Measurements from ENCODE around the gene RBM48. TPM values are rescaled to one million over a fixed set of nuclear protein-coding genes. Genes with fewer than 3 reads are reported as not detected.
A peak's percentile ranks its signal among the peaks of the same experiment; 100 is the strongest.

Gene RBM48
- total and polyA plus RNA-seq, 9 of the 15 experiments (the other 6 are each of a cell fraction or from before 2014, with no cell fraction given) = 9.9 to 35.1 (median 16.3) TPM

GRCh38 chr7:92557249-92557648, 28.7 kb downstream of the RBM48 start:
- no peaks in the 10 kb centered on the region for H4K20me1 ChIP-seq (replicated peaks; ENCODE audit: control insufficient read depth, insufficient read depth, low read length)
- intact Hi-C loops (cut with micrococcal nuclease) (no loop called here), in situ Hi-C loops (cut with MboI) (no loop called here)
- peaks cover 19% of the 10 kb centered on the region; the same call in 2 of the 3 replicates for H3K36me3 ChIP-seq (ENCODE audit: control insufficient read depth, insufficient read depth, low read length)
- no TSS peak for BruUV-seq (replicated peaks)
- no peak overlapping the region for H3K27ac ChIP-seq (ENCODE audit: extremely low read depth, low read depth, low read length)
- ATAC-seq (peak; percentile 14; the same call in 2 of the 3 replicates), FAIRE-seq (no peak), DNase-seq (ENCODE audit: extremely low read depth in 1 of 4, low spot score in 3 of 4) (no peak)
- no peaks in the 10 kb centered on the region for H3K9me3 ChIP-seq (replicated peaks; ENCODE audit: control insufficient read depth, insufficient read depth, low read depth, low read length)
- no peaks in the 10 kb centered on the region for H3K4me1 ChIP-seq (replicated peaks in 1 of 2; ENCODE audit: control insufficient read depth in 2 of 2, insufficient read depth in 2 of 2, low read length in 2 of 2)
- H3K79me2 ChIP-seq (ENCODE audit: control insufficient read depth, insufficient read depth, low read length) = no peaks in the 10 kb centered on the region
- ChIA-PET POLR2A (interaction anchor here (0.7 to 2.3 kb wide), 5 partner anchors 9 to 258 kb away, joined by 3 to 7 read pairs (median 5); partner anchors contain the start of genes PEX1 and RBM48), CTCF (ENCODE audit: low intra/inter-chr PET ratio) (interaction anchor here (0.7 kb wide), 1 partner anchor 119 kb away, joined by 3 read pairs; no protein-coding TSS in a partner anchor)
- no peak overlapping the region for H3K4me2 ChIP-seq (ENCODE audit: insufficient read depth, low read length)
- H3K27me3 ChIP-seq (ENCODE audit: control insufficient read depth in 2 of 2, insufficient read depth in 2 of 2, low read length in 2 of 2) = no peaks in the 10 kb centered on the region
- WGBS (ENCODE audit: insufficient coverage, low coverage, missing lambda C conversion rate) = 96% methylated on average over 2 of the region's 2 CpGs
- H2AFZ ChIP-seq (ENCODE audit: low read depth, low read length) = no peak overlapping the region
- H3K9ac ChIP-seq (ENCODE audit: insufficient read depth in 1 of 2, low read depth in 2 of 2, low read length in 2 of 2) = no peak overlapping the region
- no peaks in the 10 kb centered on the region for H3K9me1 ChIP-seq (ENCODE audit: control insufficient read depth, insufficient read depth, low read length)
- TF ChIP-seq NRF1 (conservative IDR thresholded peaks at IDR 0.05 in 1 of 2, IDR thresholded peaks at IDR 0.05 in 1 of 2) (no peak), ERF (CRISPR knock-in tag; IDR thresholded peaks at IDR 0.05) (0 out of 2 replicates have a peak, but pooled peaks have one; percentile 25), HIVEP1 (CRISPR knock-in tag; IDR thresholded peaks at IDR 0.05) (no peak), POLR2H (tag; IDR thresholded peaks at IDR 0.05; ENCODE audit: low read depth) (0 out of 2 replicates have a peak, but pooled peaks have one; percentile 3)
- no peak overlapping the region for H3K4me3 ChIP-seq

DNA sequence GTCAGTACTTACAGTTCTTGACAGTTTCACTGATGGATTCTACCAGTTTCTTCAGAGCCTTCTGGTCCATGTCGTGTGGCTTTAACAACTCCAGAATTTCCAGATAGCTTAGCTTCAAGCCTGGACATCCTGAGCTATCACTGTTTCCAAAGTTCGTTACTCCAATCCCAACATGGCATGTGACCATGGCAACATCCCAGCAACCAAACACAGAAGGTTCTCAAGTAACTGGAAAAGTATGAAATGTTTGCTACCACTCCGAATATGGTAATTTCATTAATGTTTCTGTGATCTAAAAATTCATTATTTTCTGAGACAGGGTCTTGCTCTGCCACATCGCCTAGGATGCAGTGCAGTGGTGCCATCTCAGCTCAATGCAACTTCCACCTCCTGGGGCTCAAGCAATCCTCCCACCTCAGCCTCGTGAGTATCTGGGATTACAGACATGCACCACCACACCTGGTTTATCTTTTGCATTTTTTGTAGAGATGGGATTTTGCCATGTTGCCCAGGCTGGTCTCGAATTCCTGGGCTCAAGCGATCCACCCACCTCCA, 29.3 kb downstream of the RBM48 start:
- no peaks in the 10 kb centered on the region for H3K27me3 ChIP-seq (ENCODE audit: control insufficient read depth in 2 of 2, insufficient read depth in 2 of 2, low read length in 2 of 2)
- no peak overlapping the region for H2AFZ ChIP-seq (ENCODE audit: low read depth, low read length)
- peaks cover 25% of the 10 kb centered on the region for H3K36me3 ChIP-seq (ENCODE audit: control insufficient read depth, insufficient read depth, low read length)
- FAIRE-seq = no peak
- 80% methylated on average over 7 of the region's 7 CpGs for WGBS (ENCODE audit: insufficient coverage, low coverage, missing lambda C conversion rate)
- no peaks in the 10 kb centered on the region for H4K20me1 ChIP-seq (replicated peaks; ENCODE audit: control insufficient read depth, insufficient read depth, low read length)
- H3K79me2 ChIP-seq (ENCODE audit: control insufficient read depth, insufficient read depth, low read length) = no peaks in the 10 kb centered on the region
- POLR2A ChIA-PET = interaction anchor here (1.3 to 2.3 kb wide), 5 partner anchors 8 to 29 kb away, joined by 4 to 7 read pairs (median 6); partner anchors contain the start of genes PEX1 and RBM48
- H3K9me1 ChIP-seq (ENCODE audit: control insufficient read depth, insufficient read depth, low read length) = no peaks in the 10 kb centered on the region
- no peak for ATAC-seq
- H3K9ac ChIP-seq (ENCODE audit: insufficient read depth in 1 of 2, low read depth in 2 of 2, low read length in 2 of 2) = no peak overlapping the region
- no peak overlapping the region for H3K4me2 ChIP-seq (ENCODE audit: insufficient read depth, low read length)
- no TSS peak for BruUV-seq (replicated peaks)
- intact Hi-C loops (cut with micrococcal nuclease) (no loop called here), in situ Hi-C loops (cut with MboI) (no loop called here)
- no peaks in the 10 kb centered on the region for H3K9me3 ChIP-seq (replicated peaks; ENCODE audit: control insufficient read depth, insufficient read depth, low read depth, low read length)
- H3K4me3 ChIP-seq = no peak overlapping the region
- CTCF ChIA-PET (ENCODE audit: low intra/inter-chr PET ratio) = no interaction called here
- no peak overlapping the region for H3K27ac ChIP-seq (ENCODE audit: extremely low read depth, low read depth, low read length)
- H3K4me1 ChIP-seq (replicated peaks in 1 of 2; ENCODE audit: control insufficient read depth in 2 of 2, insufficient read depth in 2 of 2, low read length in 2 of 2) = no peaks in the 10 kb centered on the region
- no peak for DNase-seq (ENCODE audit: extremely low read depth in 1 of 4, low spot score in 3 of 4)
- TF ChIP-seq MEIS2 (IDR thresholded peaks at IDR 0.05; ENCODE audit: partially characterized antibody) (no peak), SAP30 (IDR thresholded peaks at IDR 0.05; ENCODE audit: borderline replicate concordance, insufficient read depth, low read depth, low read length, poor library complexity, severe bottlenecking) (no peak), POLR2A (conservative IDR thresholded peaks at IDR 0.05) (no peak), NFRKB (IDR thresholded peaks at IDR 0.05; ENCODE audit: low read depth) (no peak), ZNF512 (tag; IDR thresholded peaks at IDR 0.05) (no peak), POLR2B (IDR thresholded peaks at IDR 0.05; ENCODE audit: low read depth, partially characterized antibody) (peak; percentile 50), HNRNPLL (IDR thresholded peaks at IDR 0.05; ENCODE audit: low read depth, low read length, poor library complexity, severe bottlenecking) (no peak)
